Esophagus muscularis mucosa (tissue), 3 donors: Measurements from ENCODE around the gene HSPB8.

Experiments used
- POLR2A ChIP-seq: fragments of 450-650 bp; IDR thresholded peaks from one replicate; pipeline ENCODE4 v1.6.1; 2017; ENCODE audit warnings: antibody characterized with exemption, moderate library complexity, mild to moderate bottlenecking, low read depth
- POLR2AphosphoS5 ChIP-seq, 2 donors: sonication (generic); formaldehyde crosslinking; IDR thresholded peaks; one replicate each; pipeline ENCODE4 v1.6.1; 2017; ENCODE audit warnings: antibody characterized with exemption in 2 of 2
- TF ChIP-seq, protein P1 (sequence below), 3 experiments: fragments of 200-600 bp in 2 of 3; fragments of 450-650 bp in 1 of 3; sonication (generic) in 2 of 3; IDR thresholded peaks; one replicate each; pipeline ENCODE4 v1.5.1; 2017 to 2019; ENCODE audit warnings: antibody characterized with exemption in 3 of 3, mild to moderate bottlenecking in 2 of 3, moderate library complexity in 1 of 3

- TF ChIP-seq, protein P1, sequence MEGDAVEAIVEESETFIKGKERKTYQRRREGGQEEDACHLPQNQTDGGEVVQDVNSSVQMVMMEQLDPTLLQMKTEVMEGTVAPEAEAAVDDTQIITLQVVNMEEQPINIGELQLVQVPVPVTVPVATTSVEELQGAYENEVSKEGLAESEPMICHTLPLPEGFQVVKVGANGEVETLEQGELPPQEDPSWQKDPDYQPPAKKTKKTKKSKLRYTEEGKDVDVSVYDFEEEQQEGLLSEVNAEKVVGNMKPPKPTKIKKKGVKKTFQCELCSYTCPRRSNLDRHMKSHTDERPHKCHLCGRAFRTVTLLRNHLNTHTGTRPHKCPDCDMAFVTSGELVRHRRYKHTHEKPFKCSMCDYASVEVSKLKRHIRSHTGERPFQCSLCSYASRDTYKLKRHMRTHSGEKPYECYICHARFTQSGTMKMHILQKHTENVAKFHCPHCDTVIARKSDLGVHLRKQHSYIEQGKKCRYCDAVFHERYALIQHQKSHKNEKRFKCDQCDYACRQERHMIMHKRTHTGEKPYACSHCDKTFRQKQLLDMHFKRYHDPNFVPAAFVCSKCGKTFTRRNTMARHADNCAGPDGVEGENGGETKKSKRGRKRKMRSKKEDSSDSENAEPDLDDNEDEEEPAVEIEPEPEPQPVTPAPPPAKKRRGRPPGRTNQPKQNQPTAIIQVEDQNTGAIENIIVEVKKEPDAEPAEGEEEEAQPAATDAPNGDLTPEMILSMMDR (IDR thresholded peaks at IDR 0.05): peak in 1 of 3 experiments; percentile 20
- TF ChIP-seq POLR2AphosphoS5 (IDR thresholded peaks at IDR 0.05): no peak
- no peak for TF ChIP-seq POLR2A
Observed at GRCh38 chr12:119156401-119157044, 22.2 kb upstream of the HSPB8 start.
